Measurements from ENCODE around the gene TATDN2.

Gene TATDN2

DNA sequence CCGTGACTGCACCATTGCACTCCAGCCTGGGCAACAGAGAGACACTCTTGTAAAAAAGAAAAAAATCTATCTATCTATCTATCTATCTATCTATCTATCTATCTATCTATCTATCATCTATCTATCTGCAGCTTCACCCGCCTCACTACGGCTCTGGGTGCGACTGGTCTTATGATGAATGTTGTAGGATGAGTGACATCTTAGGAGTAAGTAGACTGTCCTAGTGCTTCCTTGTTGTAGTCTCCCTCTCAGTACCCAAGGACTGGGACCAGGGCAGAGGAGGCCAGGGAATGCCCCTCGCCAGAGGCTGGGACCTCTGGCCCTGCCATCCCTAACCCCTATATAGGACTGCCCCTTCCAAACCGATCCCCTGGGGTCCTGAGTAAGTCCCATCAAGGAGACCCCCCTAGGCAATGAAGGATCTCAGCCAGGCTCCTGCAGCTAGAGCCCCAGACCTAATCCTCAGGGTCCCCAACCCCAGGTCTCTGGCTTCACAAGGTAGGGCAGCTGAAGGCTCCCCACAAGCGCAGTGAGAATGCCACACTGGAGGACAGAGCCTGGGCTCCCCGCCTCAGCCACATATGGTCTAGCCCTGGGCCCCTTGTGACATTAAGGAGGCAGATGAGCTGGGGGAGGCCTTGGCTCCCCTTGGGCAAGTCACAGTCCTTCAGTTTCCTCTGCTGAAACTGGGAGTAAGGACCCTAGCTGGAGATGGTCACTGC is 73.5 kb downstream of the TATDN2 start:
- DNase-seq: no peak

DNA sequence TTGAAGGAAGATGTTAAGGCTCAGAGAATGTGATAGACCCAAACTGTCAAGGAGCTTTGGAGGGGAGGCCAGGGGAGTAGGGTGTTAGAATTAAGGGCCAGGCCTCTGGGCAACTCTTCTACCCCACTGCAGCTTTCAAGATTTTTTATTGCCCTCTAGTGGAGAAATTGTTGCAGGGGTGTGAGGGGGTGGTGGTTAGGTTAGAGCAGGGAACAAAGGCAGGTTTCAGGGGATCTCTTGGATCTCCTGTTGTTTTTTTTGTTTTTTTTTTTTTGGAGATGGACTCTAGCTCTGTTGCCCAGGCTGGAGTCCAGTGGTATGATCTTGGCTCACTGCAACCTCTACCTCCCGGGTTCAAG is 74.1 kb downstream of the TATDN2 start:
- DNase-seq: no peak

DNA sequence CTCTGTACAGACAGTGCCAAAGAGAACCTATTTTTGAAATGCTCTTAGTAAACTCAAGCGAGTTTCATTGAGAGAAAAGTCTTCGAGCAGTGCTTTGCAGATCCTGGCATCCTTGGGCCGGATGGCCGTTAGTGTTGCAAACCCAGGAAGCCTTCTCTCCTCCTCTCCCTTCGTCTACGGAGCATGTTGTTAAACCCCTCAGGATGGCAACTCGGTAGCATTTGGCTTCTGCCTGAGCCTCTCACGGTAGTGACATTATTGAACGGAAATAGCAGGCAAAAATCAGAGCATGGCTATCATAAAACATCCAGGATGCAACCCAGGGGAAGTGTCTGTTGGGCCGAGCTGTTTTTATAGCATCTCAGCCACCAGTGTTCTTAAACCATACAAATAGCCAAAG is 79.3 kb downstream of the TATDN2 start:
- DNase-seq: no peak

DNA sequence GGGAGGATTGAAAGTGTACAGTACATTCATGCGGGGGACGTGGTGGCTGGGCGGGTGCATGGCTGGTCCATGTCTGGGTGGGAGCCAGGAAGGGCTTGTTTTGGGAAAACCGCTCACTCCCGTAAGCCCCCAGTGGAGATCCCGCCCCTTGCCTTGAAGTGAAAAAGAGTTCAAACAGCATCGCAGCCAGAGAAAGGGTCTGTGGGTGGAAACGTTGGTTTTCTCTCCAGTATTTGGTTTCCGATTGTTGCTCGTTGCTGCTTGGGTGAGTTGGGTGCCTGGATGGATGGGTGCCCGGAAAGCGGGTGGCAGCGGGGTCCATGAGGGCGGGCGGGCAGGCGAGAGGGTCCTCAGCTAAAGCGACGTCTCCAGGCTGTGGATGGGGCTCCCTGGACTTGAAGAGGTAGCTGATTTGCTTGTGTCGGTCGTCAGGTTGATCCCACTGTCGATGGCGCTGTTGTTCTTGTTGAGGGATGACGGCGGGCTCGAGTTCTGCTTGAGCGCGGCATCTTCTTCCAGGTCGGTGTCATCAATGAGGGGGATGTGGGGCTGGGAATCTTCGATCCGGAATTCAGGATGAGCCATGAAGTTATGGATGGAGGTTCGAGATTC is 80.3 kb downstream of the TATDN2 start:
- DNase-seq: no peak

DNA sequence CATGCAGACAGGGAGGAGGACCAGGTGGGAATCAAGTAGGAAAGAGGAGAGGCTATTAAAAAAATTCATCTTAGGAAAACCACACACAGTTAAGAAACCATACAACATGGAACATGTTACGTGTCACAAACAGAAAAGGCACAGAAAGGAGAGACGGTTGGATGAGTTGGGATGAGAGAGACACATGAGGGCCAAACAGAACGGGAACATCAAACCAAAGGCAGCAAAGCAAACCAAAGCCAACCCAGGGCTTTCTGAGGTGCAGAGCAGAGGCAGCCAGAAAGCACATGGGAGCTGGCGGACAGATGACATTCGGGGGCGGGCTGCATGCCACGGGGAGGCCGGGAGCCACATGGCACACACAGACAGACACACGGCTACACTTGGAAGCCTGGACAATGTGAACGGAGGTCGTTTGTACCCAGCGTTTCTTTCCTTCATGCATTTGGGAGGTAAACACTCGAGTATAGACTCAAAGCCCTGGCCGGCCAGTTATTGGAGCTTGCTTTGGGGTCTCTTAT is 81.3 kb downstream of the TATDN2 start:
- DNase-seq: no peak

DNA sequence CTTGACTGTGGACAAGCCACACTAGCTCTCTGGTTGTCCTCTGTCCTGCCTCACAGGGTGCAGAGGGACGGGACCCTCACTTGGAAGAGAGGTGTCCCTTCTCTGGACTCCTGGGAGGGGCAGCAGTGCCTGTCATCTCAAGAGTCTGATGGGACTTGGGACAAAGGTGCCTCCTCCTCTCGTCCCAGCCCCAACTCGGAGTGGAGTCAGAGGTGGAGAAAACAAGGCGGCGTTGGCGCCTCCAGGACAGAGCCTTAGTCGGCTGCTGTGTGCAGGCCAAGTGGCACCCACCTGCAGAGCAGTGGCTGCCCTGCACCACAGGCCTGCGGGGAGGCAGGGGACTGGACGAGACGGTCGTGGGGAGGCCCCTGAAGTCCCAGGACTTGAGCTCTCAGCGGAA is 82.1 kb downstream of the TATDN2 start:
- DNase-seq: no peak

Measured in activated CD4-positive, alpha-beta T cell treated with anti-CD3 and anti-CD28 coated beads for 1 hour (primary cell).